A172 (cell line): ENCODE data around the gene PHACTR1. TPM values are rescaled to one million over a fixed set of nuclear protein-coding genes. Genes with fewer than 3 reads are reported as not detected.

Experiments
- DNase-seq: peaks from one replicate; pipeline ENCODE4 v3.0.0-alpha.2; 2015; ENCODE audit warnings: low spot score
- total RNA-seq: library from RNA; depleted of rRNA; stranded (reverse); fragments of >200 nt; shearing (Covaris generic); gene quantifications from 2 replicates; pipeline ENCODE4 v1.2.3, GENCODE V29; 2014

Gene PHACTR1
- total RNA-seq, 1 experiment from 2014 or later = 0.55 TPM

- no peak for DNase-seq
Observed at GRCh38 chr6:13072686-13073347, 356.2 kb downstream of the PHACTR1 start.

- DNase-seq = no peak
Observed at GRCh38 chr6:13074415-13075140, 358.0 kb downstream of the PHACTR1 start.

- DNase-seq = no peak
Observed at GRCh38 chr6:13075141-13075845, 358.7 kb downstream of the PHACTR1 start.

- no peak for DNase-seq
Observed at GRCh38 chr6:13076575-13076974, 360.0 kb downstream of the PHACTR1 start.

GRCh38 chr6:13077117-13077516 is 360.6 kb downstream of the PHACTR1 start:
- no peak for DNase-seq

GRCh38 chr6:13079096-13079723 is 362.6 kb downstream of the PHACTR1 start:
- no peak for DNase-seq

GRCh38 chr6:13080462-13081188 is 364.1 kb downstream of the PHACTR1 start:
- no peak for DNase-seq

- DNase-seq = no peak
Observed at GRCh38 chr6:13081189-13081563, 364.6 kb downstream of the PHACTR1 start.

GRCh38 chr6:13089296-13089994 is 372.9 kb downstream of the PHACTR1 start:
- no peak for DNase-seq

GRCh38 chr6:13091192-13091591 is 374.6 kb downstream of the PHACTR1 start:
- DNase-seq = no peak

GRCh38 chr6:13094781-13095425 is 378.3 kb downstream of the PHACTR1 start:
- no peak for DNase-seq

- no peak for DNase-seq
Observed at GRCh38 chr6:13096084-13096483, 379.5 kb downstream of the PHACTR1 start.

GRCh38 chr6:13097454-13097853 is 380.9 kb downstream of the PHACTR1 start:
- no peak for DNase-seq

- DNase-seq = no peak
Observed at GRCh38 chr6:13098006-13098405, 381.4 kb downstream of the PHACTR1 start.

GRCh38 chr6:13098793-13099570 is 382.4 kb downstream of the PHACTR1 start:
- no peak for DNase-seq

- DNase-seq = no peak
Observed at GRCh38 chr6:13099771-13100170, 383.2 kb downstream of the PHACTR1 start.

- DNase-seq = no peak
Observed at GRCh38 chr6:13101409-13101808, 384.8 kb downstream of the PHACTR1 start.

GRCh38 chr6:13101985-13102384 is 385.4 kb downstream of the PHACTR1 start:
- DNase-seq = no peak

- no peak for DNase-seq
Observed at GRCh38 chr6:13103169-13103568, 386.6 kb downstream of the PHACTR1 start.

GRCh38 chr6:13105139-13105538 is 388.6 kb downstream of the PHACTR1 start:
- no peak for DNase-seq
